CD4-positive, alpha-beta T cell (primary cell): Measurements from ENCODE around the gene NFATC1. TPM values are rescaled to one million over a fixed set of nuclear protein-coding genes. Genes with fewer than 3 reads are reported as not detected.

Source experiments
- ATAC-seq: fragments of 200-7000 bp; cut with Tn5 transposase; one replicate; pipeline ENCODE4 v1.10.0; 2022; ENCODE audit warnings: mild to moderate bottlenecking; ENCODE audit not compliant: poor library complexity
- CTCF ChIA-PET: fragments of 350-600 bp; sonication (Branson Sonifier 250); formaldehyde crosslinking; loops from one replicate; lab custom pipeline; 2021; ENCODE audit warnings: antibody characterized with exemption, inconsistent platforms; lab: Charles Lee
- POLR2A ChIA-PET: fragments of 350-600 bp; sonication (Branson Sonifier 250); formaldehyde crosslinking; loops from one replicate; lab custom pipeline; 2021; ENCODE audit warnings: antibody characterized with exemption, inconsistent platforms; lab: Charles Lee
- DNase-seq, 14 experiments: peaks; one replicate each; pipeline ENCODE4 v3.0.0-alpha.2; 2013 to 2020; ENCODE audit warnings: mixed read lengths in 2 of 14
- H3K27ac ChIP-seq, 2 donors: one replicate each; pipeline versions ENCODE4 v1.5.1 to v1.7.0; 2013; ENCODE audit warnings: low read length in 2 of 2, low read depth in 1 of 2, mild to moderate bottlenecking in 1 of 2
- H3K27me3 ChIP-seq, 2 experiments: 1 replicate in 1 of 2; 2 replicates in 1 of 2; pipeline versions ENCODE4 v1.6.1 to v1.7.0; 2013; ENCODE audit warnings: low read length in 2 of 2, control low read depth in 1 of 2, mild to moderate bottlenecking in 1 of 2, moderate library complexity in 1 of 2; ENCODE audit not compliant: insufficient read depth in 2 of 2, control insufficient read depth in 1 of 2
- H3K36me3 ChIP-seq: one replicate; pipeline ENCODE4 v1.6.1; 2013; ENCODE audit warnings: low read length, control low read depth; ENCODE audit not compliant: insufficient read depth
- H3K4me1 ChIP-seq: one replicate; pipeline ENCODE4 v1.6.1; 2013; ENCODE audit warnings: low read length, control low read depth; ENCODE audit not compliant: insufficient read depth
- H3K4me3 ChIP-seq: one replicate; pipeline ENCODE4 v1.5.1; 2013; ENCODE audit warnings: mild to moderate bottlenecking, low read length, moderate library complexity
- H3K9me3 ChIP-seq, 2 experiments: 1 replicate in 1 of 2; 2 replicates in 1 of 2; pipeline versions ENCODE4 v1.6.1 to v1.7.0; 2013; ENCODE audit warnings: low read length in 2 of 2, mild to moderate bottlenecking in 2 of 2, control low read depth in 1 of 2, moderate library complexity in 1 of 2; ENCODE audit not compliant: control insufficient read depth in 1 of 2, insufficient read depth in 1 of 2
- H3K27ac Mint-ChIP-seq: one replicate; pipeline ENCODE4 v1.8.0; 2020; ENCODE audit warnings: mixed read lengths
- H3K27me3 Mint-ChIP-seq: one replicate; pipeline ENCODE4 v1.8.0; 2021; ENCODE audit warnings: mixed read lengths
- H3K36me3 Mint-ChIP-seq: one replicate; pipeline ENCODE4 v1.8.0; 2021; ENCODE audit warnings: low read depth, mixed read lengths
- H3K4me1 Mint-ChIP-seq: one replicate; pipeline ENCODE4 v1.8.0; 2021; ENCODE audit warnings: low read depth, mixed read lengths
- H3K4me3 Mint-ChIP-seq: one replicate; pipeline ENCODE4 v1.8.0; 2020; ENCODE audit warnings: mild to moderate bottlenecking, mixed read lengths
- H3K9me3 Mint-ChIP-seq: one replicate; pipeline ENCODE4 v1.8.0; 2020; ENCODE audit warnings: mixed read lengths
- CTCF ChIP-seq: fragments of 200-600 bp; IDR thresholded peaks from one replicate; pipeline ENCODE4 v1.8.0; 2022; ENCODE audit warnings: antibody characterized with exemption, mild to moderate bottlenecking
- intact Hi-C, 2 experiments: fragments of 100-400 bp; cut with DNase I in 1 of 2; cut with micrococcal nuclease in 1 of 2; formaldehyde crosslinking; loops; one replicate each; pipeline versions ENCODE4 v1.15.1 to v1.9.0; 2023 to 2025; cut with DNase I, micrococcal nuclease
- total RNA-seq, 174 experiments: library from RNA in 2 of 174; stranded (reverse) in 2 of 174; gene quantifications; one replicate each; pipeline ENCODE4 v1.2.3 and lab custom pipeline; 2021 to 2026

The NFATC1 gene
- total RNA-seq, 2 experiments from 2014 or later = 107 to 113 TPM

GRCh38 chr18:79545255-79545654 lies 149.5 kb downstream of the NFATC1 start:
- no peak overlapping the region for H3K27ac Mint-ChIP-seq
- CTCF ChIA-PET = no interaction called here
- no peak for DNase-seq

GRCh38 chr18:79545736-79546171 lies 150.0 kb downstream of the NFATC1 start:
- intact Hi-C loops = no loop called here
- Mint-ChIP-seq H3K27ac (no peak overlapping the region), H3K4me1 (no peaks in the 10 kb centered on the region), H3K27me3 (no peaks in the 10 kb centered on the region), H3K4me3 (no peak overlapping the region), H3K9me3 (peaks cover 5% of the 10 kb centered on the region), H3K36me3 (no peaks in the 10 kb centered on the region)
- no peaks in the 10 kb centered on the region for H3K36me3 ChIP-seq
- DNase-seq (no peak), ATAC-seq (no peak)
- peaks cover 0 to 9% of the 10 kb centered on the region in 2 experiments for H3K9me3 ChIP-seq
- peaks cover 0 to 3% of the 10 kb centered on the region in 2 experiments for H3K27me3 ChIP-seq
- TF ChIP-seq CTCF = no peak
- no peak overlapping the region for H3K27ac ChIP-seq
- H3K4me3 ChIP-seq = no peak overlapping the region
- no peaks in the 10 kb centered on the region for H3K4me1 ChIP-seq
- POLR2A ChIA-PET = no interaction called here
- CTCF ChIA-PET = no interaction called here

More at GRCh38 chr18:79545255-79545654, 149.5 kb downstream of the NFATC1 start:
- intact Hi-C loops = no loop called here
- Mint-ChIP-seq H3K4me1 (no peaks in the 10 kb centered on the region), H3K9me3 (peaks cover 5% of the 10 kb centered on the region), H3K36me3 (no peaks in the 10 kb centered on the region), H3K4me3 (no peak overlapping the region), H3K27me3 (no peaks in the 10 kb centered on the region)
- no peak for ATAC-seq
- H3K36me3 ChIP-seq = no peaks in the 10 kb centered on the region
- peaks cover 0 to 9% of the 10 kb centered on the region in 2 experiments for H3K9me3 ChIP-seq
- POLR2A ChIA-PET = no interaction called here
- TF ChIP-seq CTCF = no peak
- H3K27ac ChIP-seq = no peak overlapping the region
- H3K4me3 ChIP-seq = no peak overlapping the region
- peaks cover 0 to 3% of the 10 kb centered on the region in 2 experiments for H3K27me3 ChIP-seq
- H3K4me1 ChIP-seq = no peaks in the 10 kb centered on the region

GRCh38 chr18:79546781-79547272 lies 151.1 kb downstream of the NFATC1 start:
- no peaks in the 10 kb centered on the region for H3K36me3 Mint-ChIP-seq
- H3K4me3 ChIP-seq = no peak overlapping the region
- H3K27me3 ChIP-seq = peaks cover 0 to 3% of the 10 kb centered on the region in 2 experiments
- ChIA-PET CTCF (no interaction called here), POLR2A (no interaction called here)
- H3K9me3 Mint-ChIP-seq = peaks cover 5% of the 10 kb centered on the region
- ATAC-seq (no peak), DNase-seq (no peak)
- no peaks in the 10 kb centered on the region for H3K4me1 ChIP-seq
- no peak overlapping the region for H3K27ac ChIP-seq
- no peaks in the 10 kb centered on the region for H3K4me1 Mint-ChIP-seq
- intact Hi-C loops = no loop called here
- no peak overlapping the region for H3K4me3 Mint-ChIP-seq
- TF ChIP-seq CTCF = no peak
- H3K27ac Mint-ChIP-seq = no peak overlapping the region
- H3K9me3 ChIP-seq = peaks cover 0 to 9% of the 10 kb centered on the region in 2 experiments
- H3K27me3 Mint-ChIP-seq = no peaks in the 10 kb centered on the region
- H3K36me3 ChIP-seq = no peaks in the 10 kb centered on the region
